SK-N-SH (cell line): ENCODE measurements around the gene CAMK2D.

Source experiments
- ELF1 ChIP-seq: IDR thresholded peaks from 2 replicates; pipeline ENCODE4 v1.4.0; 2012
- GABPA ChIP-seq: IDR thresholded peaks from 2 replicates; pipeline ENCODE4 v1.4.0; 2012; ENCODE audit warnings: low read depth, mild to moderate bottlenecking
- MAX ChIP-seq: IDR thresholded peaks from 2 replicates; pipeline ENCODE4 v1.4.0; 2012; ENCODE audit warnings: low read depth
- PBX3 ChIP-seq: IDR thresholded peaks from 2 replicates; pipeline ENCODE4; 2012
- POLR2AphosphoS5 ChIP-seq: IDR thresholded peaks from 2 replicates; pipeline ENCODE4 v1.6.1; 2012; ENCODE audit warnings: low read depth, low read length
- RAD21 ChIP-seq: IDR thresholded peaks from 2 replicates; pipeline ENCODE4 v1.6.1; 2012; ENCODE audit warnings: mild to moderate bottlenecking, low read length
- REST ChIP-seq: IDR thresholded peaks from 2 replicates; pipeline ENCODE4 v1.6.1; 2012; ENCODE audit warnings: mild to moderate bottlenecking, low read depth, low read length, moderate library complexity
- RFX5 ChIP-seq: IDR thresholded peaks from 2 replicates; pipeline ENCODE4 v1.6.1; 2012; ENCODE audit warnings: mild to moderate bottlenecking, improper control_type of control experiment, low read length
- SMC3 ChIP-seq: IDR thresholded peaks from 2 replicates; pipeline ENCODE4 v1.6.1; 2012; ENCODE audit warnings: low read depth, low read length, improper control_type of control experiment
- TCF12 ChIP-seq: IDR thresholded peaks from 2 replicates; pipeline ENCODE4 v1.4.0; 2012
- YY1 ChIP-seq: IDR thresholded peaks from 2 replicates; pipeline ENCODE4 v1.4.0; 2012; ENCODE audit warnings: low read depth, mild to moderate bottlenecking
- TF ChIP-seq, protein P1 (sequence below): fragments of 200-600 bp; sonication (generic); IDR thresholded peaks from 2 replicates; pipeline ENCODE4 v1.6.1; 2017; ENCODE audit warnings: antibody characterized with exemption, mild to moderate bottlenecking, moderate library complexity

- no peak for TF ChIP-seq SMC3
- TF ChIP-seq, protein P1, sequence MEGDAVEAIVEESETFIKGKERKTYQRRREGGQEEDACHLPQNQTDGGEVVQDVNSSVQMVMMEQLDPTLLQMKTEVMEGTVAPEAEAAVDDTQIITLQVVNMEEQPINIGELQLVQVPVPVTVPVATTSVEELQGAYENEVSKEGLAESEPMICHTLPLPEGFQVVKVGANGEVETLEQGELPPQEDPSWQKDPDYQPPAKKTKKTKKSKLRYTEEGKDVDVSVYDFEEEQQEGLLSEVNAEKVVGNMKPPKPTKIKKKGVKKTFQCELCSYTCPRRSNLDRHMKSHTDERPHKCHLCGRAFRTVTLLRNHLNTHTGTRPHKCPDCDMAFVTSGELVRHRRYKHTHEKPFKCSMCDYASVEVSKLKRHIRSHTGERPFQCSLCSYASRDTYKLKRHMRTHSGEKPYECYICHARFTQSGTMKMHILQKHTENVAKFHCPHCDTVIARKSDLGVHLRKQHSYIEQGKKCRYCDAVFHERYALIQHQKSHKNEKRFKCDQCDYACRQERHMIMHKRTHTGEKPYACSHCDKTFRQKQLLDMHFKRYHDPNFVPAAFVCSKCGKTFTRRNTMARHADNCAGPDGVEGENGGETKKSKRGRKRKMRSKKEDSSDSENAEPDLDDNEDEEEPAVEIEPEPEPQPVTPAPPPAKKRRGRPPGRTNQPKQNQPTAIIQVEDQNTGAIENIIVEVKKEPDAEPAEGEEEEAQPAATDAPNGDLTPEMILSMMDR, result no peak
- no peak for TF ChIP-seq POLR2AphosphoS5
- peak; percentile 54; the same call in 1 of the 2 replicates for TF ChIP-seq TCF12
- TF ChIP-seq YY1, result no peak
- TF ChIP-seq REST, result no peak
- no peak for TF ChIP-seq RFX5
- TF ChIP-seq PBX3, result peak; percentile 23; the same call in 1 of the 2 replicates
- TF ChIP-seq MAX, result no peak
- TF ChIP-seq RAD21, result no peak
- TF ChIP-seq GABPA, result no peak
- TF ChIP-seq ELF1, result no peak
Measured at GRCh38 chr4:113576947-113577678, 184.4 kb downstream of the CAMK2D start.
